Thymus (tissue), 11 donors: ENCODE measurements around the gene CKAP2L. TPM values are rescaled to one million over a fixed set of nuclear protein-coding genes. Genes with fewer than 3 reads are reported as not detected.
"Not testable (repeated sequence)": the region's sequence is repeated elsewhere in the genome, so short reads cannot be mapped to it uniquely, and the experiment has no call there.

Source experiments
- DNase-seq, 9 donors: peaks; one replicate each; pipeline ENCODE4 v3.0.0-alpha.2; 2013; ENCODE audit warnings: low spot score in 9 of 9, low read depth in 6 of 9, missing footprints in 1 of 9
- H3K27ac ChIP-seq, 2 donors: one replicate each; pipeline ENCODE4 v1.5.1; 2013; ENCODE audit warnings: control low read depth in 1 of 2, low read depth in 1 of 2, low read length in 1 of 2, mild to moderate bottlenecking in 1 of 2, moderate library complexity in 1 of 2
- H3K27me3 ChIP-seq, 2 donors: one replicate each; pipeline ENCODE4 v1.5.1; 2013; ENCODE audit warnings: low read length in 1 of 2; ENCODE audit not compliant: control insufficient read depth in 2 of 2, insufficient read depth in 1 of 2
- H3K36me3 ChIP-seq, 2 donors: one replicate each; pipeline ENCODE4 v1.5.1; 2013; ENCODE audit warnings: low read length in 1 of 2, mild to moderate bottlenecking in 1 of 2, moderate library complexity in 1 of 2; ENCODE audit not compliant: control insufficient read depth in 2 of 2, insufficient read depth in 2 of 2
- H3K4me1 ChIP-seq, 2 donors: one replicate each; pipeline ENCODE4 v1.5.1; 2013; ENCODE audit warnings: low read length in 2 of 2; ENCODE audit not compliant: control insufficient read depth in 2 of 2, insufficient read depth in 2 of 2
- H3K4me3 ChIP-seq, 2 donors: one replicate each; pipeline ENCODE4 v1.5.1; 2013; ENCODE audit warnings: low read length in 2 of 2, control low read depth in 1 of 2, mild to moderate bottlenecking in 1 of 2
- H3K9me3 ChIP-seq, 2 donors: one replicate each; pipeline ENCODE4 v1.5.1; 2013; ENCODE audit warnings: low read length in 1 of 2, mild to moderate bottlenecking in 1 of 2; ENCODE audit not compliant: control insufficient read depth in 2 of 2, insufficient read depth in 1 of 2
- WGBS: extraction: QIAGEN DNeasy Blood & Tissue Kit; methylation state at CpG from one replicate; pipeline ENCODE4 v1.1.7; 2013; 5-methylcytosine and 5-hydroxymethylcytosine counted together
- polyA plus RNA-seq: library from polyadenylated mRNA; stranded (reverse); fragments of 200-250 nt; gene quantifications from one replicate; pipeline ENCODE4 v1.2.3, GENCODE V29; 2013
- total RNA-seq: library from RNA; stranded (reverse); fragments of 120-200 nt; gene quantifications from one replicate; pipeline ENCODE4 v1.2.4, GENCODE V29; 2013
- donor health status: healthy.

CKAP2L gene
- total and polyA plus RNA-seq, 2 donors: 1.0 to 14.1 TPM

DNA sequence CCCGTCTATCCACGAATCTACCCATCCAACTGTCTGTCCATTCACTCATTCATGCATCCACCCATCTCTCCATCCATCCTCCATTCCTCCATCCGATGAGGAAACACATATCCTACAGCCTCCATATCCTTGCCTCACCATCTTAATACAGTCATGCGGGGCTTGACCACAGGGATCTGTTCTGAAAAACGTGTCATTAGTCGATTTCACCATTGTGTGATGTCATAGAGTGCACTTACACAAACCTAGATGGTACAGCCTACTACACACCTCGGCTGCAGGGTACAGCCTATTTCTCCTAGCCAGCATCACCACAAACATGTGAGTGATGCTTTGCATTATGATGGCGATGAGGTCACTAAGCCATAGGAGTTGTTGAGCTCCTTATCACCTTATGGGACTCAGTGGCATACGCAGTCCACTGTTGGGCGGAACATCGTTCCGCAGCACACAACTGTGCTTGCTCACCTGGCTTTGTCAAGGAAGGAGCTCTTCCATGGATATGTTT lies 45.5 kb downstream of the CKAP2L start:
- no peaks in the 10 kb centered on the region for H3K4me1 ChIP-seq
- H3K9me3 ChIP-seq: no peaks in the 10 kb centered on the region
- 96% methylated on average over 12 of the region's 12 CpGs for WGBS
- peaks cover 0 to 2% of the 10 kb centered on the region in 2 donors for H3K27me3 ChIP-seq
- no peaks in the 10 kb centered on the region for H3K36me3 ChIP-seq
- no peak for DNase-seq
- H3K4me3 ChIP-seq: no peak overlapping the region
- H3K27ac ChIP-seq: no peak overlapping the region

DNA sequence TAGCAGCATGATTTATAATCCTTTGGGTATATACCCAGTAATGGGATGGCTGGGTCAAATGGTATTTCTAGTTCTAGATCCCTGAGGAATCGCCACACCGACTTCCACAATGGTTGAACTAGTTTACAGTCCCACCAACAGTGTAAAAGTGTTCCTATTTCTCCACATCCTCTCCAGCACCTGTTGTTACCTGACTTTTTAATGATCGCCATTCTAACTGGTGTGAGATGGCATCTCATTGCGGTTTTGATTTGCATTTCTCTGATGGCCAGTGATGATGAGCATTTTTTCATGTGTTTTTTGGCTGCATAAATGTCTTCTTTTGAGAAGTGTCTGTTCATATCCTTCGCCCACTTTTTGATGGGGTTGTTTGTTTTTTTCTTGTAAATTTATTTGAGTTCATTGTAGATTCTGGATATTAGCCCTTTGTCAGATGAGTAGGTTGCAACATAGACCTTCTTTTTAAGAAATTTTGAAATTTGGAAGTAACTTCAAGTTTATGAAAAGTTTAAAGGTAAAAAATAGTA lies 47.5 kb downstream of the CKAP2L start:
- not testable (repeated sequence) for H3K4me3 ChIP-seq, H3K36me3 ChIP-seq, H3K27me3 ChIP-seq, H3K9me3 ChIP-seq, H3K27ac ChIP-seq, H3K4me1 ChIP-seq, DNase-seq
- WGBS: 94% methylated on average over 2 of the region's 5 CpGs

DNA sequence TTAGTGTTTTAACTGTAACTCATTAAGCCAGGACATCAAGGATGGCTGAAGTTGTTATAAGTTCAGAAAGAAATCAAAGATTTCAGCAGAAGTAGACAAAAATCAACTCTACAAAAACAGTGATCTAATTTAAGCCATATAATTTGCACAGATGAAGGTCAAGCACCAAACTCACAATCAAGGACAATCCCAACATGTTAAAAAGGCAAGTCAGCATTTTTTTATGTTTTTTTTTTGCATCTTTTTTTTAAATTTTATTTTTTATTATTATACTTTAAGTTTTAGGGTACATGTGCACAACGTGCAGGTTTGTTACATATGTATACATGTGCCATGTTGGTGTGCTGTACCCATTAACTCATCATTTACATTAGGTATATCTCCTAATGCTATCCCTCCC lies 48.3 kb downstream of the CKAP2L start:
- DNase-seq, H3K4me3 ChIP-seq, H3K27ac ChIP-seq, H3K27me3 ChIP-seq, H3K9me3 ChIP-seq, H3K4me1 ChIP-seq, H3K36me3 ChIP-seq: not testable (repeated sequence)
- 100% methylated on average over 1 of the region's 1 CpG for WGBS

DNA sequence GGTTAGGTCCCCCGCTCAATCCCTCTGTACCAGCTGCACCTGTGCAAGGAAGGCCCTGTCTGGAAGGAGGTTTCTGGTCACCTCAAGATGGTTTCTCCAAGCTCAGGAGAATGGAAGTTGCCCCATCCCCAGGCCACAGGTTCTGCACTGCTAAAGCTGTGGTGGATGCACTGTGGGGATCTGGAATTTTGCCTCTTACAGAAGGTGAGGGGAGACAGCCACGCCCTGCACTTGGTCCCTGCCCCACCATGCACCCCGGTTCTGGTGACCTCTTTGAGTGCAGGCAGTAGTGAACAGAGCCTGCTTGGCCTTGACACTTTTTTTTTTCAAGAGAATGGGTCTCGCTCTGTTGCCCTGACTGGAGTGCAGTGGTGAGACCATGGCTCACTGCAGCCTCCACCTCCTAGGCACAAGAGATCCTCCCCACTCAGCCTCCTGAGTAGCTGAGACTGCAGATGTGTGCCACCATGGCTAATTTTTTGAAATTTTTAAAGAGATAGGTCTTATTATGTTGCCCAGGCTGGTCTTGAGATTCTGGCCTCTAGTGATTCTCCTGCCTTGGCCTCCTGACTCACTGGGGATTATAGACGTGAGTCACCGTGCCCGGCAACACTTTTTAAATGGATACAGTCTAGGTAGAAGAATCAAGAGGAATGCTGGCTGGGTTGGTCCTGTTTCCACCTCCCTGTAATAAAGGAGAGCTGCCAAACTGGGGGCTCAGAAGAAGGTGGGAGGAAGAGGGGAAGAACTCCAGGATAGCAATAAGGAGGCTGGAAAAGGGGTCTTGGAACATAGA lies 49.4 kb downstream of the CKAP2L start:
- no peak for DNase-seq
- WGBS: 97% methylated on average over 7 of the region's 7 CpGs
- H3K4me3 ChIP-seq: no peak overlapping the region
- H3K9me3 ChIP-seq: no peaks in the 10 kb centered on the region
- no peaks in the 10 kb centered on the region for H3K36me3 ChIP-seq
- H3K27me3 ChIP-seq: peaks cover 0 to 9% of the 10 kb centered on the region in 2 donors
- no peaks in the 10 kb centered on the region for H3K4me1 ChIP-seq
- no peak overlapping the region for H3K27ac ChIP-seq

DNA sequence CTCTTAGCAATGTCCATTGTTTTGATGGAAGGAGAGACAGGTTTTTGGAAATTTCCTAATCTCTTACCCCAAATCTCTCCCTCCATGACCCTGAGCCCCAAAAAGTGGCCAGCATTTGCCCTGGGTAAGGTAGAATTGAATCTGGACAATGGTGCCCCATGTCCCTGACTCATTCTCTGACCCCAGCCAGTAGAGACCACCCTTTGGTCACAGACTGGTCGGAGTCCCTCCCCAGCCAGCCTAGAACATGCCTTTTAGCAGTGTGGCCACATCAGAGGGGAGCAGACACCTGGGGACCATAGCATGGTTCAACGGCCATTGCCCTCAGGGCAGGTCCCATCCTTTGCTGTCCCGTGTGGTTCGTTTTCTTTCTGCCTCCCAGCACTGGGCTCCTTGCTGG lies 50.1 kb downstream of the CKAP2L start:
- Histone ChIP-seq H3K4me3 (no peak overlapping the region), H3K4me1 (no peaks in the 10 kb centered on the region), H3K27me3 (peaks cover 0 to 13% of the 10 kb centered on the region in 2 donors), H3K9me3 (no peaks in the 10 kb centered on the region), H3K27ac (no peak overlapping the region), H3K36me3 (no peaks in the 10 kb centered on the region)
- WGBS: 96% methylated on average over 4 of the region's 4 CpGs
- DNase-seq: no peak

DNA sequence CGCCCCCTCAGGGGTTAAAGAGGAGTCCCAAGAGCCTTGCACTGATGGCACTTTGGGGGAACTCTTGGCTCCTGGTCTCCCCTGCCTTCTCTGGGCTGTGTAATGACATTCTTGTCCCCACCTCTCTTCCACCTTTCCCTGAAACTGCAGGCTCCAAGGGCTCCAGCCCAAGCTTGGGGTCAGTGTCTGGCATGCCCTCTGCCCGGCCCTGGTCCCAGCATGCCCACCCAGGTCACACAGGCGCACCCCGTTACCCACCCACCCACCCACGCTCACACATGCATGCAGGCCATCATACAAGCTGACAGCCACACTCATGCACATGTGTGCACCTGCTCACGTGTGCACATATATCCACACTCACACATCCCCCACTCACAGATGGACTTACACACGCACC lies 50.5 kb downstream of the CKAP2L start:
- H3K27me3 ChIP-seq: peaks cover 0 to 16% of the 10 kb centered on the region in 2 donors
- H3K4me3 ChIP-seq: no peak overlapping the region
- no peaks in the 10 kb centered on the region for H3K9me3 ChIP-seq
- no peak for DNase-seq
- H3K36me3 ChIP-seq: no peaks in the 10 kb centered on the region
- 97% methylated on average over 7 of the region's 7 CpGs for WGBS
- no peaks in the 10 kb centered on the region for H3K4me1 ChIP-seq
- H3K27ac ChIP-seq: no peak overlapping the region

DNA sequence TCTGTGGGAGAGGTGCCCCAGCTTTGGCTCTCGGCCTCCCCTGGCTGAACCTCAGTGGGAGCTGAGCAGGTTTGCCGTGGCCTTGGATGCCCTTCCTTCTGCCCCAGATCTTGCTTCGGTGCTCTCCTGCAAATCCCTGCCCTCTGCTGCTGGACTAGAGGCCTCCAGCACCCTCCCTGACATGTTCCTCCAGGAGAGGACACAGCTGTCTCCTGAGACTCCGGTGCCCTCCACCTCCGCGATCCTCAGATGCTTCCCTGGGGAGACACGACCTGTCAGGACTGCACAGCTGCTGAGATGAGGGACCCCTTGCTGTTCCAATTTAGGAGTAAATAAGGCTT lies 50.9 kb downstream of the CKAP2L start:
- no peaks in the 10 kb centered on the region for H3K4me1 ChIP-seq
- H3K27ac ChIP-seq: no peak overlapping the region
- H3K27me3 ChIP-seq: peaks cover 0 to 18% of the 10 kb centered on the region in 2 donors
- no peaks in the 10 kb centered on the region for H3K9me3 ChIP-seq
- WGBS: 89% methylated on average over 7 of the region's 7 CpGs
- no peaks in the 10 kb centered on the region for H3K36me3 ChIP-seq
- DNase-seq: no peak
- no peak overlapping the region for H3K4me3 ChIP-seq

DNA sequence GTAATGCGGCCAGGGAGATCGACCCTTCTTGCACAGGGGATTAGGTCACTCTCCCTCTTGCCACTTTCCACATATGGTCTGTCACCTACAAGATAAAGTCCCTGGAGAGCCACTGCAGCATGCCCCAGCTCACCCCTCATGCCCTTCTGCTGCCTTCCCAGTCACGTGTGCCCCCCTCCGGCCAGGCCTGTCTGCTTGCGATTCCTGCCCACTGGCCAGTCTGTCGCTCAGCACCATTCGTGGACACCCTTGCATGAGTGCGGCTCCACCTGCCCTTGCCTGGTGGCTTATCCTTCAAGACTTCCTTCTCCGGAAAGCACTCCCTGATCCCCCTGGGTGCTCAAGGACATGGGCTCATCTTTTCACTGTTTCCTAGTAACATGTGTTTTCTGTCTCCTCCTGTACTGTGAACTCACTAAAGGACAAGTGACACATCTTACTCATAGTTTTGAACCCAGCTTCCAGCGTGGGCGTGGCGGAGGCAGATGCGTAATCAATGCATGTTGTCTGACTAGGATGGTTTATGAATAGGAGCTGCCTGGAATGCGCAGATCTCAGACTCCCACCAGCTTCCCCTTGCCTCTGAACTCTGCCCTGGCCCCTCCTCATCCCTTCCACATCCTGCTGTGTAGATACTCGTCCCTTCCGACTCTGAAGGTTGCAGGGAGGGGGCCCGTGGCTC lies 51.4 kb downstream of the CKAP2L start:
- Histone ChIP-seq H3K4me1 (no peaks in the 10 kb centered on the region), H3K9me3 (no peaks in the 10 kb centered on the region), H3K27ac (no peak overlapping the region), H3K4me3 (no peak overlapping the region), H3K36me3 (no peaks in the 10 kb centered on the region), H3K27me3 (peaks cover 0 to 18% of the 10 kb centered on the region in 2 donors)
- 86% methylated on average over 17 of the region's 17 CpGs for WGBS
- DNase-seq: no peak

DNA sequence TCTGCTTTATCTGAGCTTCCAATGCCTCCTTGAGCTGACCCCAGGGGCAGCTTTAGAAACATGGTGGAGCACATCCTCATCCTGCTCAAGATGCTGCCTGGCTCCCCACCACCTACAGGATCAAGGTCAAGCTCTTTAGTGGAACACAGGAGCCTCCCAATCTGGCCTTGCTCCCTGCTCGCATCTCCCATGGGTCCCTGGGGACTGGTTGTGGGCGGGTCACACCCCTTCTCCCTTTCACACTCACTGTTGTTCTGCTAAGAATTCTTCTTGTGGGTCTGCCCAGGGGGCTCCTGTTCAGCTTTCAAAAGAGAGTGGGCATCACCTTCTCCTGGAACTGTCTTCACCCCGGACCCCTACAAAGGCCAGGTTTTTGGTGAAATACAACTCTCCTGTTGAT lies 51.9 kb downstream of the CKAP2L start:
- Histone ChIP-seq H3K4me1 (peaks cover 0 to 1% of the 10 kb centered on the region in 2 donors), H3K36me3 (no peaks in the 10 kb centered on the region), H3K4me3 (no peak overlapping the region), H3K27me3 (peaks cover 0 to 24% of the 10 kb centered on the region in 2 donors), H3K27ac (no peak overlapping the region), H3K9me3 (no peaks in the 10 kb centered on the region)
- WGBS: 94% methylated on average over 3 of the region's 3 CpGs
- no peak for DNase-seq
